HL-60 (cell line): ENCODE measurements around the gene NHSL1.

Experiments used
- CTCF ChIP-seq: IDR thresholded peaks from one replicate; pipeline ENCODE4 v1.5.1; 2011; ENCODE audit warnings: low read length, control low read depth, inconsistent platforms; ENCODE audit not compliant: insufficient read depth
- GABPA ChIP-seq: IDR thresholded peaks from 2 replicates; pipeline ENCODE4 v1.6.1; 2012; ENCODE audit warnings: low read depth
- POLR2AphosphoS5 ChIP-seq: IDR thresholded peaks from 2 replicates; pipeline ENCODE4 v1.6.1; 2012; ENCODE audit warnings: low read depth
- REST ChIP-seq: IDR thresholded peaks from 2 replicates; pipeline ENCODE4 v1.6.1; 2012; ENCODE audit warnings: low read depth; ENCODE audit not compliant: insufficient replicate concordance
- SPI1 ChIP-seq: IDR thresholded peaks from 2 replicates; pipeline ENCODE4 v1.6.1; 2012; ENCODE audit warnings: low read depth, mild to moderate bottlenecking, borderline replicate concordance

GRCh38 chr6:138524526-138524925 is 25.2 kb upstream of the NHSL1 start:
- TF ChIP-seq CTCF (no peak), GABPA (no peak), SPI1 (no peak), REST (no peak), POLR2AphosphoS5 (no peak)
